NCI-H2227 (cell line): ENCODE results near the gene GPA33.

ENCODE experiments used
- DNase-seq: peaks from one replicate; lab custom pipeline; 2025; ENCODE audit not compliant: unreplicated experiment; lab: John Stamatoyannopoulos, UW

Gene GPA33

DNA sequence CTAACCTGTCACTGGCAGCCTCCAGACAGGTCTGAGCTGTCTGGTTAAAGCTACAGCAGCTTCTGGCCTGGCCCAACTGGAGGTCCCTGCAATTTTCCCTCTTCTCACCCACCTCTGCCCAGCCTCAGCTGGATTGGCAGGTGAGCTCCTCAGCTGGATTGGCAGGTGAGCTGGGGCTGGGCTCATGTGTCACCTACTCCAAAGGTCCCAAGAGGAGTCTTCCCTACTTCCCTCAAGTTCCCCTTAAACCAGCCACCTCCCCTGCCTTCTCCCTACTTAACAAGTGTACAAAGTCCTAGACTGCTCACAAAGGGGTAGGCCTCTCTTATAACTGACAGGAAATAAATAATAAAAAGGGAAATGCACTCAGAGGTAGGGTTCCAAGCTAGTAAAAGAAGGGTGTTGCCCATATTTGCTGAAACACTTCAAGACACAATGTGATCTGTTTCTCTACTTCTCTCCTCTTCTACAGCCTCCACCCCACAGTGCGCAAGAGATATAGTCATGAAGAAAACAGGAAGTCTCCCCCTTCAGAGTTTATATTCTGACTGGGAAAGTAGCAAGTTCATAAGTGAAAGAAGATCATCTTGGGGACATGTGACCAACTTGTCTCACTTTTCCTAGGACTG is at the start of gene GPA33:
Gene GPA33 (minus strand): TSS at position 64 of the 629 bp plus-strand sequence. CDS start 90 bp downstream, outside the sequence.
- DNase-seq: no peak

DNA sequence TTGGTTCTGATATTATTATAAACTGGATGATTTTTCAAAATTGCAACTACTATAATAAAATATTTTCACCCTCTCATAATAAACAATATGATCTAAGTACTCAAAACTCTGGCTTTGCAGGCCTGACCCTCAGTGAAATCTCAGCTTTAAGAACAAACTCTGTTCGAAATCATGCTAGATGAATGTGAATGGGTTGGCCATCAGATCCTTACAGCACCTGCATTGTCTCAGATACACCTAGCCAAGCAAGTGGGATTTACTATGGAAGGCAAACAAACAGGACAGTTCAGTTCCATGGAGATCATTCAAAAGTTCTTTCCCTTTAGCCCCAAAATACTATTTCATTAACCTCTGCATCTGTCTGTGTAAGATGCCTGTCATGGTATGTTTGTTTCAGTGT is 48.5 kb upstream of the GPA33 start:
- no peak for DNase-seq

- no peak for DNase-seq
These were observed 47.8 kb upstream of the GPA33 start for GRCh38 chr1:167137793-167138510.

- peak; percentile 48 for DNase-seq
These were observed 47.2 kb upstream of the GPA33 start for GRCh38 chr1:167137332-167137781.

- no peak for DNase-seq
These were observed 46.6 kb upstream of the GPA33 start for GRCh38 chr1:167136806-167137205.

DNA sequence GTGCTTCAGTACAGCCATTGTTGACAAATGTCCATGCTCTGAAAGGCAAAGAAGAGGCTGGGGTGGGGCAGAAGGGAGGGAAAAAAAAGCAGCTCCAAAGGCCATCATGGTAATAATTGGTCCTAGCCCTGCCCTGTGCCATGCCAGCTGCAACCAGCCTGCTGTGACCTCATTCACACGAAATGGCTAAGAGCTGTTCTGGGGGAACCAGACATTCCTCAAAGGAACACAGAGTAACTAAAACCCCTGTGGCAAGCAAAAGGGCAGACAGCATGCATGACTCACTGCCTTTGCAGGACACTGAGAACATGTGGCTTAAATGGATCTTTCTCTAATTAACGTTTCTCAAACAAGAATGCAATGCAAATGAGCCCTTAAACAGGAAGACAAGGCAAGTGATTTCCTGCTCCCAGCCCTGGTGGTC is 46.0 kb upstream of the GPA33 start:
- DNase-seq: no peak

GRCh38 chr1:167135281-167135840 is 45.2 kb upstream of the GPA33 start:
- no peak for DNase-seq

DNA sequence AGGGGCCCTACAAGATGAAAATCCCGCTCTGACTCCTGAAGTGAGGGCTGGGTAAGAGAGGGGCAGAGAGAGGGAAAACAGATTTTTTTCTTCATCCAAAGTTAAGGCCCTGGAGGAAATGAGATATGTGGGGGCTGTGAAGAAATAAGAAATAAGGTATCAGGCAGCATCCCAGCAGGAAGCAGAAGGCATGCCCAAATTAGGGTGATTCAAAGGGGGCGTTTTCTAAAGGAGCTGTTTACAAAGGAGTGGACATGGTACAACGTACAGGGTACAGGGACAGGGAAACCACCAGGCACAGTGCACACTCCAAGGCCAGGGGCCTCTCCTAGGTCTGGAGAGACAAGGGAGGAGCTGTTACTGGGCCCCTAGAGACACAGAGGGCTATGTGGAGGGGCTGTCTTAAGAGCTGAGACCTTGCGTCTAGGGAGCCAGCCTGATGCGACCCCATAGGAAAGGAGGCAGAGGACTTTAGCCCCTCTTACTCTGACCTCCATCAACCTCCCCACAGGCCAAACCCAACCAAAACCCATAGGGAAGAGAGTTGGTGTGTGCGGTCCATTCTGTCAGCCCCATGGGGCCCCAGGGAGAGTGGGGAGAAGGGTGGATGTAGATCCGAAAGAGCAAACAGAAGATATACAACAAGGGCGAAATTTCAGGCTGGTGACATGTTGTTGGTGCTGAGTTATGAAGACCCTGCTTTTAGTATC is 42.3 kb upstream of the GPA33 start:
- DNase-seq: no peak

DNA sequence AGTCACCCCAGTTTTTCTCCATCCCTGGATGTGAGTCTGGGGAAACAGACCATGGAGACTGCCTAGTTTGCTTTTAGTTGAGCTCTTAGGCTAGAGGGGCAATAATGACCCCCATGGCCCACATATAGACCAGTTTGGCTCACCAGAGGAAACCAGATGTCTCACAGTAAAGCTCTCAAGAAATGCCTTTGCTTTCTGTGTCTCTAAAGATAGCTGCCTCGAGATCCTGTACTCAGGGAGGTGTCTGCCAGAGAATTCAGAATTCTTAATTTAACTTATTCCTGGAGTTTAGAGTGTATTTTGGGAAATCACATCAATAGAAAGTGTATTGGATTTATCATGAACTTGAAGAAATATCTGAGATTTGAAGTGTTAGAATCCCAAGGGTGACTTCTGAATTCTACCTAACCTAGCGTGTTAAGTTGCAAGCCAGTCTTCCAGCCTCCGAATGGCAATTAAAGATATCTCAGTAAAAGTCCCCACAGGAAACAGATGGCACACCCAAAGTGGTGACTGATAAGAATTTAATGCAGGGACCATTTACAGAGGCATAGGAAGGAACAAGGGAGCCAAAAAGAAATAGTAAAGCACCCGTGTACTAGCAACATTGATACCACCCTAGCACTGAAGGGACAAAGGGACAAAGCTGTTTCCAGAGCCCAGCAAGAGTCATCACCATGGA is 40.8 kb upstream of the GPA33 start:
- no peak for DNase-seq

DNA sequence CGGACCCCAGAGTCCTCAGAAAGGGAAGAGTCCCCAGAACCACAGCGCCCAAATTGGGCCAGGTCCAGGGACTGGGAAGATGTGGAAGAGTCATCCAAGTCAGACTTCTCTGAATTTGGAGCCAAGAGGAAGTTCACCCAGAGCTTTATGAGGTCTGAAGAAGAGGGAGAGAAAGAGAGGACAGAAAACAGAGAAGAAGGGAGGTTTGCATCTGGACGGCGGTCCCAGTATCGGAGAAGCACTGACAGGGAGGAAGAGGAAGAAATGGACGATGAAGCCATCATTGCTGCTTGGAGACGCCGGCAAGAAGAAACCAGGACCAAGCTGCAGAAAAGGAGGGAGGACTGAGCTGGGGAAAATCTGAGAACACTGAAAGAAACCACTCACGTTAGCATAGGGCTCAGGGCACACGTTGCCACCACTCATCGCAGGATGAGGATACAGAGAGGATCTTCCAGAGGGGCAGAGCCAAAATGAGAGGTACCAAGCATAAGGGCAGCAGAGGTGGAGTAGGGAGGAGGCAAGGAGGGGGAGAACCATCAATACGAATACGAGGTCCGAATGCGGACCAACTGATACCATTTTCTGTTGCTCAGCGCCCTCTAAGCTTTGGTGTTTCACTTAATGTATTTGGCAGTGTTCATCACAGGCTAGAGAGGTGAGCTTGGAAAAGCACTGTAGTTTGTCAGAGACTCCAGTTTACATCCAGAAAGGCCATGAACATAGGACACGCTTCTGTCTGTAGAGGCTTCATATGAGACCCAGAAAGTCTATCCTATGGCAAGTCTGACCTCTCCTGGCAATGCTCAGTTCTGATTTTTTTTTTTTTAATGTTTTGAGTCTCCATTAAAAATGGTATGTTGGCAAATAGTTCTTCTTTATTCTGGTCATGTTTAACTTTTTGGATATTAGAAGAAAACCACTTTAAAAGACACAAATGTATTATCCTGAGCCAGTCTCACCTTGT is 38.4 kb upstream of the GPA33 start:
- no peak for DNase-seq

- DNase-seq: no peak
These were observed 37.5 kb upstream of the GPA33 start for GRCh38 chr1:167127661-167128060.

GRCh38 chr1:167127236-167127635 is 37.1 kb upstream of the GPA33 start:
- no peak for DNase-seq

- no peak for DNase-seq
These were observed 36.6 kb upstream of the GPA33 start for GRCh38 chr1:167126811-167127210.

DNA sequence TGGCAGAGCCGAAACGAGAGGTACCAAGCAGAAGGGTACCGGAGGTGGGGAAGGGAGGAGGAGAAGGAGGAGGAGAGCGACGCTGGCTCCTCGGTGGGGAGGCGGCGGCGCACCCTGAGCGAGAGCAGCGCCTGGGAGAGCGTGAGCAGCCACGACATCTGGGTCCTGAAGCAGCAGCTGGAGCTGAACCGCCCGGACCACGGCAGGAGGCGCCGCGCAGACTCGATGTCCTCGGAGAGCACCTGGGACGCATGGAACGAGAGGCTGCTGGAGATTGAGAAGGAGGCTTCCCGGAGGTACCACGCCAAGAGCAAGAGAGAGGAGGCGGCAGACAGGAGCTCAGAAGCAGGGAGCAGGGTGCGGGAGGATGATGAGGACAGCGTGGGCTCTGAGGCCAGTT is 36.1 kb upstream of the GPA33 start:
- no peak for DNase-seq

- no peak for DNase-seq
These were observed 32.4 kb upstream of the GPA33 start for GRCh38 chr1:167122568-167122967.

GRCh38 chr1:167122121-167122480 is 31.9 kb upstream of the GPA33 start:
- DNase-seq: no peak

GRCh38 chr1:167121375-167122120 is 31.4 kb upstream of the GPA33 start:
- peak; percentile 55 for DNase-seq

DNA sequence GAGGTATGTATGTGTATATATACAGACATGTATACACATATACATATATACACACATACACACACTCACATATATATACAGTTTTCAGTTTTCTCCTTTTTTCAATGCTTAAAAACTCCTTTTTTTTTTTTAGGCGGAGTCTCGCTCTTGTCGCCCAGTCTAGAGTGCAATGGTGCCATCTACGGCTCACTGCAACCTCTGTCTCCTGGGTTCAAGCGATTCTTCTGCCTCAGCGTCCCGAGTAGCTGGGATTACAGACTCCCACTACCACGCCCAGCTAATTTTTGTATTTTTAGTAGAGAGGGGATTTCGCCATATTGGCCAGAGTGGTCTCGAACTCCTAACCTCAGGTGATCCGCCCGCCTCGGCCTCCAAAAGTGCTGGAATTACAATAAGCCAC is 30.7 kb upstream of the GPA33 start:
- no peak for DNase-seq

DNA sequence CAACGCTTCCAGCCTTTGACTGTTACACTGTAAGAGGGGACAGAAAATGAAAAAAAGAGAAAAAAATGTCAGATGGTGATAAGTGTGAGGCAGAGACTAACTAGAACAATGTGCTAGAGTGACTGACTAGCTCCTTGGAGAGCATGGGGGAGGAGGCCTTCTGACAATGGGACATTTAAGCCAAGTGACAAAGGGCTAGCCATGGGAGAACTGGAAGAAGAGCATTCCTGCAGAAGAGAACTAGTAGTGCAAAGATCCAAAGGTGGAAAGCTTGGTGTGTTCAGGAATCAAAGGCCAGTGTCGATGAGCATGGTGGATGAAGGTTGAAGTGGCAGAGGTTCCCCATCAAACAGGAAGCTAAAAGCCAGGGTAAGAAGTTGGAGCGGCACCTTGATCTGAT is 29.5 kb upstream of the GPA33 start:
- DNase-seq: no peak
